ENCODE data around the gene LZTR1.

The LZTR1 gene

DNA sequence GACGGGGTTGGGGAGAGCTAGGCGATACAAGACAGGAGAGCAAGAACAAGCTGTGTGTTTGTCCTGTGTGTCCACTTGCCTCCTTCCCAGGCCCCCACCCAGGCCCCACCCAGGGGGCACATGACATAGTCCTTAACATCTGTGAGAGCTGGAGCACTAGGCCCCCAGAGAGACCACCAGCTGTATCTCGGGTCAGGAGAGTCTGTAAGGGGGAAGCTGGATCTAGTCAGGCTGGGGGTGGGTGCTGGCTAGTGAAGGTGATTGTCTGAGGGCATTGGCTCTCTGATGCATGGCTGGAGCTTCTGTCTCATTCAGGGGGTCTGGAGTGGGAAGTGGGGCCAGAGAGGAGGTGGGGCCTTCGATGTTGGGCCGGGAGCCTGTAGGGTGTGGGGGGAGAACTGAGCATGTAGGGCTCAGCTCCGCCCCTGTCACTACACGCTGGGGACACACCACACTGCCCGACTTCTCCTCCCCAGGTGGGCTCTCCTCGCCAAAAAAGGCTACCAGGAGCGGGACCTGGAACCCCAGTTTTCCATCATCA, 33.4 kb downstream of the LZTR1 start:
- TF ChIP-seq, protein P1, sequence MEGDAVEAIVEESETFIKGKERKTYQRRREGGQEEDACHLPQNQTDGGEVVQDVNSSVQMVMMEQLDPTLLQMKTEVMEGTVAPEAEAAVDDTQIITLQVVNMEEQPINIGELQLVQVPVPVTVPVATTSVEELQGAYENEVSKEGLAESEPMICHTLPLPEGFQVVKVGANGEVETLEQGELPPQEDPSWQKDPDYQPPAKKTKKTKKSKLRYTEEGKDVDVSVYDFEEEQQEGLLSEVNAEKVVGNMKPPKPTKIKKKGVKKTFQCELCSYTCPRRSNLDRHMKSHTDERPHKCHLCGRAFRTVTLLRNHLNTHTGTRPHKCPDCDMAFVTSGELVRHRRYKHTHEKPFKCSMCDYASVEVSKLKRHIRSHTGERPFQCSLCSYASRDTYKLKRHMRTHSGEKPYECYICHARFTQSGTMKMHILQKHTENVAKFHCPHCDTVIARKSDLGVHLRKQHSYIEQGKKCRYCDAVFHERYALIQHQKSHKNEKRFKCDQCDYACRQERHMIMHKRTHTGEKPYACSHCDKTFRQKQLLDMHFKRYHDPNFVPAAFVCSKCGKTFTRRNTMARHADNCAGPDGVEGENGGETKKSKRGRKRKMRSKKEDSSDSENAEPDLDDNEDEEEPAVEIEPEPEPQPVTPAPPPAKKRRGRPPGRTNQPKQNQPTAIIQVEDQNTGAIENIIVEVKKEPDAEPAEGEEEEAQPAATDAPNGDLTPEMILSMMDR (IDR thresholded peaks at IDR 0.05; ENCODE audit: low read depth, low read length) = no peak
- Histone ChIP-seq H3K9me3 (no peaks in the 10 kb centered on the region), H3K27me3 (no peaks in the 10 kb centered on the region), H3K4me3 (ENCODE audit: low read depth, low read length) (peak overlapping the region; percentile 85), H3K36me3 (no peaks in the 10 kb centered on the region; the same call in 1 of the 2 replicates), H3K4me1 (peaks cover 10% of the 10 kb centered on the region)
- DNase-seq = no peak

DNA sequence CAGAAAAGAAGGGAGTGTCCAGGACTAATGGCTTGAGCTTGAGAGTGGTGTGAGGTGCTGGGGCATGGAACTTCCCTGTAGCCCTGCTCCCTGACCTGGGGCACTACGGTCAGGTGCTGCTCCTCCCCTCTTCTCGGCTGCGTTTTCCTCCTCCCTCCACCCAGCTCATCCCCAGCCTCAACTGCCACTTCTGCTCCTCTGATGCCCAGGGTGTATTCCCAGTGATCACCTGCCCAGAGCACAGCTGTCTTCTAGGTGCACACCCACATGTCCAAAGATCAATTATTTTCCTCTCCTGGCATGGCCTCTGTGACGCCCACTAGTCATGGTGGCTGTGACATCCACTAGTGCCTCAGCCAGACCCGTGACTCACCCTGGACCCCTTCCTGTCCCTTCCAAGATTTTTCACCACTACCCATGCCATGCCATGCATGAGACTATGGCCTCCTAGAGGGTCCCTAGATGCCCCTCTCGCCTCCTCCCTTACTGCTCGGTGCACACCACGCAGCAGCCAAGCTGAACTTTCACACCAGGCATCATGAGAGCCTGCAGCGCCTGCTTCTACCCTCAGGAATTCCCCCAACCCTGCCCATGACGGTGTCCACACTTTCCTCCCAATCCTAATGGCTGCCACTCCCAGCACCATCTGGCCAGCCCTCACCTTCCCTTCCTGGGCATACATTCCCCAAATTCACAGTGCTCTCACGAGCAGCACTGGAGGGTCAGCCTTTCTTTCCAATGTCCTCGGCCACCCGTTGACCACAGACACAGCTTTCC, 34.7 kb downstream of the LZTR1 start:
- DNase-seq = no peak
- H3K27me3 ChIP-seq = no peaks in the 10 kb centered on the region
- peaks cover 10% of the 10 kb centered on the region for H3K4me1 ChIP-seq
- no peak overlapping the region for H3K4me3 ChIP-seq (ENCODE audit: low read depth, low read length)
- H3K36me3 ChIP-seq = no peaks in the 10 kb centered on the region
- H3K9me3 ChIP-seq = no peaks in the 10 kb centered on the region
- TF ChIP-seq, protein P1 (IDR thresholded peaks at IDR 0.05; ENCODE audit: low read depth, low read length) = no peak

GRCh38 chr22:21018314-21018713, 36.2 kb downstream of the LZTR1 start:
- no peak for DNase-seq
- Histone ChIP-seq H3K4me1 (peaks cover 10% of the 10 kb centered on the region), H3K4me3 (ENCODE audit: low read depth, low read length) (no peak overlapping the region), H3K9me3 (no peaks in the 10 kb centered on the region), H3K36me3 (no peaks in the 10 kb centered on the region), H3K27me3 (no peaks in the 10 kb centered on the region)
- TF ChIP-seq, protein P1 (IDR thresholded peaks at IDR 0.05; ENCODE audit: low read depth, low read length) = no peak

DNA sequence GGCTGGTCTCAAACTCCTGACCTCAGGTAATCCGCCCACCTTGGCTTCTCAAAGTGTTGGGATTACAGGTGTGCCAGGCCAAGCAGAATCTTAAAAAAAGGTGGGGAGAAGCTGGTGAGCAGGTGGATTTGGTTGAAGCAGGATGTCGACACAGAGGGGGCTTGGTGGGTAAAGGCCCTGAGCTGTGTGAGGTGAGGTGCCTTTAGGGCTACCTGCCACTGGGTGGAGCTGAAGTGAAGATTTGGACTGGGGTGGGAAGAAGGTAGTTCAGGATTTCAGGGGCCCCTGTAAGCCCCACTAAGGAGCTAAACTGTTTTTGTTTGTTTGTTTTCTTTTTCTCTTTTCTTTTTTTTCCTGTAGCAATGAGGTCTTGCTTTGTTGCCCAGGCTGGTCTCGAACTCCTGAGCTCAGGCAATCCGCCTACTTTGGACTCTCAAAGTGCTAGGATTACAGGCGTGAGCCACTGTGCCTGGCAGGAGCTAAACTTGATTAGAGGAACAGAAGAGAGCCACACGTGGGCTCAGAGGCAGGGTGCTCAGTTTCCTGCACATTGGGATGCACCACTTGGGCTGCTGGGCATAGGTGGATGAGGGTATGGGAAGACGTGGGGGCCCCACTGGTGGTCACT, 38.8 kb downstream of the LZTR1 start:
- TF ChIP-seq, protein P1 (IDR thresholded peaks at IDR 0.05; ENCODE audit: low read depth, low read length) = peak; percentile 57
- no peaks in the 10 kb centered on the region for H3K27me3 ChIP-seq
- H3K36me3 ChIP-seq = no peaks in the 10 kb centered on the region
- H3K4me3 ChIP-seq (ENCODE audit: low read depth, low read length) = no peak overlapping the region
- H3K4me1 ChIP-seq = peaks cover 9% of the 10 kb centered on the region
- H3K9me3 ChIP-seq = no peaks in the 10 kb centered on the region
- peak; percentile 40 for DNase-seq

- Histone ChIP-seq H3K4me1 (peaks cover 8% of the 10 kb centered on the region; the same call in 1 of the 2 replicates), H3K36me3 (no peaks in the 10 kb centered on the region), H3K4me3 (ENCODE audit: low read depth, low read length) (no peak overlapping the region), H3K9me3 (no peaks in the 10 kb centered on the region), H3K27me3 (no peaks in the 10 kb centered on the region)
- TF ChIP-seq, protein P1 (IDR thresholded peaks at IDR 0.05; ENCODE audit: low read depth, low read length) = no peak
- no peak for DNase-seq
These were observed 40.4 kb downstream of the LZTR1 start for GRCh38 chr22:21022507-21022906.
